GM19455 (cell line): ENCODE data around the gene BBC3.

Source experiments
- ATAC-seq: cut with Tn5 transposase; IDR thresholded peaks from one replicate; pipeline ENCODE4 v1.9.1; 2021; ENCODE audit not compliant: unreplicated experiment

The BBC3 gene

GRCh38 chr19:47197141-47197540 lies 33.9 kb downstream of the BBC3 start:
- no peak for ATAC-seq

GRCh38 chr19:47195434-47195833 lies 35.6 kb downstream of the BBC3 start:
- no peak for ATAC-seq

- no peak for ATAC-seq
Measured at GRCh38 chr19:47190167-47190727, 40.8 kb downstream of the BBC3 start.

GRCh38 chr19:47188507-47189033 lies 42.4 kb downstream of the BBC3 start:
- ATAC-seq: no peak

GRCh38 chr19:47187797-47188196 lies 43.2 kb downstream of the BBC3 start:
- no peak for ATAC-seq

GRCh38 chr19:47187335-47187655 lies 43.7 kb downstream of the BBC3 start:
- ATAC-seq: no peak

- peak; percentile 90 for ATAC-seq
Measured at GRCh38 chr19:47186446-47187334, 44.3 kb downstream of the BBC3 start.

- ATAC-seq: no peak
Measured at GRCh38 chr19:47183601-47184000, 47.4 kb downstream of the BBC3 start.

GRCh38 chr19:47179653-47180310 lies 51.2 kb downstream of the BBC3 start:
- no peak for ATAC-seq

GRCh38 chr19:47176627-47177090 lies 54.3 kb downstream of the BBC3 start:
- no peak for ATAC-seq

- no peak for ATAC-seq
Measured at GRCh38 chr19:47176071-47176626, 54.9 kb downstream of the BBC3 start.

- no peak for ATAC-seq
Measured at GRCh38 chr19:47172666-47173455, 58.1 kb downstream of the BBC3 start.
